CD4-positive, alpha-beta T cell treated with Interleukin-6 at 100 ng/mL for 8 hours (primary cell): ENCODE data around the gene SMPX.

Experiments used
- DNase-seq: peaks from one replicate; pipeline ENCODE4 v3.0.0-alpha.2; 2020; ENCODE audit warnings: mixed read lengths, low spot score

SMPX gene

GRCh38 chrX:21657318-21658151 is 100.4 kb downstream of the SMPX start:
- DNase-seq = no peak

GRCh38 chrX:21656587-21657317 is 101.2 kb downstream of the SMPX start:
- no peak for DNase-seq
